Measurements from ENCODE around the gene MED12L.

The MED12L gene

DNA sequence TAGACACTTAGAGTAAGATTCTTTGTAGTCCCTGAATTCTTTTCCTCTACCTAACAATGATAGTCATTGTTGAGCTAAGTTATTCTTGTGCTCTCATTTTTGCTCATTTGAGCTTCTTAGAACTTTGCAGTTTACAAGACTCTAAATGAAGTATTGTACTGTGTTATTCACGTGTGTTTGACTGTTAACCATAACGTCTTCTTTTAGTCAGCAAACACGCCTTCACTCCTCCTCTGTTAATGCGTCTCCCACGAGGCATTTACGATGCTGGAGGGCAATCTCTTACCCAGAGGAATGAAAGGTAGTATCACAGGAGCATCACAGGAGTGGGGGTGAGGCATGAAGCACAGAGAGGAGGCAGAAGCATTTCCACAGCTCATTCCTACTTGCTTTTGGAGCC lies 207.7 kb downstream of the MED12L start:
- no peak for DNase-seq (ENCODE audit: low read depth in 2 of 2)

- no peak for DNase-seq (ENCODE audit: low read depth in 2 of 2)
Measured at GRCh38 chr3:151296226-151296625, 210.8 kb downstream of the MED12L start.

DNA sequence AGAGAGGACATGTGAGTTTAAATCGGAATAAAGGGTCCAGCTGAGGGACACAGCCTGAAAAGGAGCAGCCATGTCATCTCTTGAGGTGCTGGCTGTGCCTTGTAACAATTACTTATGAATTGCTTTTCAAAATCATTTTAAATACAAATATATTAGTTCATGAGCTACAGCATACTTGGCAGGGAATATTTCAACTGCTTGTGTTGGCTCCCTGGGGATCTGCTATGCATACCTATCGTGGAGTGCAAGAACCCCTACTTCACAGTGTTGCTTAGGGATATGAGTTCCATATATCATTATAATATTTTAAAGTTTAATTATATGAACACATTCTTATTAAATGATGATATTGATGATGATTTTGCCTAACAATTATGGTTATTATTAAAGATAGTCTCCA lies 212.0 kb downstream of the MED12L start:
- no peak for DNase-seq (ENCODE audit: low read depth in 2 of 2)

- DNase-seq (ENCODE audit: low read depth in 2 of 2): no peak
Measured at GRCh38 chr3:151299006-151299405, 213.5 kb downstream of the MED12L start.

GRCh38 chr3:151300539-151300938 lies 215.1 kb downstream of the MED12L start:
- no peak for DNase-seq (ENCODE audit: low read depth in 2 of 2)

DNA sequence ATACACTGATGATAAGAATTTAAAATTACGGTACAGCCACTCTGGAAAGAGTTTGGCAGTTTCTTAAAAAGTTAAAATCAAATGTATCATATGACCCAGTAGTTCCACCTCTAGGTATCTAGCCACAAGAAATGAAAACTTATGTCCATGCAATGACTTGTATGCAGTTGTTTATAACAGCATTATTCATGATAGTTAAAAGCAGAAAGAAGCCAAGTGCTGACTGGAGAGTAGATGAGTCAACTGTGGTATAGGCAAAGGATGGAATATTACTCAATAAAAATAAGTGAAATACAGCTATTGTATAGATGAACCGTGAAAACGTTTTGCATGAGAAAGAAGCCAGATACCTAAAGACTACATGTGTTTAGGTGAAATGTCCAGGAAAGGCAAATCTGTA lies 216.3 kb downstream of the MED12L start:
- no peak for DNase-seq (ENCODE audit: low read depth in 2 of 2)

DNA sequence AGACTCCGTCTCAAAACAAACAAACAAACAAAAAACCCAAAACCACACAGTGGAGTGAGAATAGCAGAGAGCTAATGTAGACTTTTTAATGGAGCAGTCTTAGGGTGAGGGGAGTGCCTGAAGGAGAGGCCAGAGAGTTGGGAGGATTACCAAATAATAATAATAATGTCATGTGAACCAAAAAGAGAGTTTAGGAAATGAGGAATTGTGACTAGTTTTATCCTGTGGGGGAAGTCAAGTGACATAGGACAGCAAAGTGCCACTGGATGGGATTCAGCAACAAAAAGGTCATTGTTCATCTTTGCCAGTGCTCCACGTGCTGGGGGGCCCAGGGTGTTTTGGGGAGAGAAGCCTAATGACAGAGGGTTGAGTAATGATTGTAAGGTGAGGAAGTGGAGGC lies 218.3 kb downstream of the MED12L start:
- no peak for DNase-seq (ENCODE audit: low read depth in 2 of 2)

DNA sequence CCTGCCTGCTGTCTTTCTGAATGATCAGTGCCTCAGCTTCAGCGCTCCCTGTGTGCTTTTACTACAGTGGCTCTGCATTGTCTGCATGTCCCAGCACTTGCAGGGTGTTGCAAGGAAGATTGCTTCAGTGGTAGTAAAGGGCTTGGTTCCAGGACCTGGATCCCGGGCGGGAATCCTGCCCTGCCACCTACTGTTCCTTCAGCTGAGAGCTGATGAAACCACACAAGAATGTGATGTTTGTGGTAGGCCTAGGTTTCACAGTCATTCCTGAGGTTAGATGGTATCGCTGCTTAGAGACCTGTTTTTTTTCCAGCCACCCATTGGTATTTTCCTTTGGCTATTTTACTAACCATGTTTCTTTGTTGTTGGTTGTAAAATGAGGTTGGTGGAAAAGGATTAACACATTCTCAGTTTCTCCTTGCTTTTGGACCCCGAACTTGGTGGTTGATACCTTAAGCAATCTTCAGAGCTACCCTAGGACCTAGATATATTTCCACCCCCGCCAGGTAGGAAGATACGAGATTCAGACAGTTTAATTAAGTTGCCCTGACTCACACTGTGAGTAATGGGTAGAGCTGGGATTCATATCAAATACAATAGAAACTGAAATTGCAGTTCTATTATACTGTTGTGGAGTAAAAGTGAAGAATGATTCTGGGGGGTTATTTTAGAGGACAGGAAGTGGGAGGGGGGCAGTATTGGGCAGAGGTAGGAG lies 219.8 kb downstream of the MED12L start:
- DNase-seq (ENCODE audit: low read depth in 2 of 2): no peak

DNA sequence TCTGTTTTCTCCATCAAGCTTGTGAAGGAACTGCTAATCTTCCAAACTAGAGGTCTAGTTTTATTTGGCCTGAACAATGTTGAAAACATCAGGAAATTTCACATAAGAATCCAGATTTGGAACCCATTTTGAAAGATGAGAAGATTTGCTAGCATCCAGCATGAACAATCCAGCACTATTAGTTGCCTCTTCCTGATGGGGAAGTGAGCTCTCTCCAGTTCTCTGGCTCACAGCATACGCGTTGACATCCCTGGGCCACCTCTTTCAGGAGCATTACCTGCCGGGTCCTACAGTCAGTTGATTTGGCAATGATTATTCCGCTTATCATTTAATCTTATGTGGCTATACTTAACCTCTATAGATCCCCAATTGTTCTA lies 220.3 kb downstream of the MED12L start:
- no peak for DNase-seq (ENCODE audit: low read depth in 2 of 2)

DNA sequence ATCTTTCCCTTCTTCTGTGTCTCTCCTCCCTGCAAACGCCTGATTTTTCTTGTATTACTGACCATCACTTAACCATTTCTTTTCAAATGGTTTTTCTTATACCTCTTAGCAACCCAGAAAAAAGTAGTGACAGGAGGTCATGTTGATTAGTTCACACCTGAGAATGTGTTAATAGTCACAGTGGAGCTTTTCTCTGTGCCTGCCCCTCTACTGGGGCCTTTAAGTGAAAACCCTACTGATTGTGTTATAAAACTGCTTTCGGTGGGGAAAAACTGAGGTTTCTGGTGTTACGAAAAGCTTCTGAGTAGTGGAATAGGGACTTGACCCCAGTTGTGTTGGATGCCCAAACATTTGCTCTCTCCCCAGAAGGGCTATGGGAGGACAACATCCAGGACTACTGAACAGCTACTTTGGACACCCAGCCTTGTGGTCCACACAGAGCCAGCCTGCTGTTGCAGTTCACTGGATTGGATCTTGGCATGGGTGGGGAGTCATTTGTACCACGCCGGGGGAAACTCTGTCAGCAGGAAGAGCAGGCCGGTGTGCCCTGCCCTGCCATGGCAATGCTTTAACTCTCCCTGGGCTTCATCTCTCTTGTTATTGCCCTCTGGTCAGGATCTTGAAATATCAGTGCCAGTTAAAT lies 220.8 kb downstream of the MED12L start:
- no peak for DNase-seq (ENCODE audit: low read depth in 2 of 2)

GRCh38 chr3:151307131-151307530 lies 221.7 kb downstream of the MED12L start:
- no peak for DNase-seq (ENCODE audit: low read depth in 2 of 2)

DNA sequence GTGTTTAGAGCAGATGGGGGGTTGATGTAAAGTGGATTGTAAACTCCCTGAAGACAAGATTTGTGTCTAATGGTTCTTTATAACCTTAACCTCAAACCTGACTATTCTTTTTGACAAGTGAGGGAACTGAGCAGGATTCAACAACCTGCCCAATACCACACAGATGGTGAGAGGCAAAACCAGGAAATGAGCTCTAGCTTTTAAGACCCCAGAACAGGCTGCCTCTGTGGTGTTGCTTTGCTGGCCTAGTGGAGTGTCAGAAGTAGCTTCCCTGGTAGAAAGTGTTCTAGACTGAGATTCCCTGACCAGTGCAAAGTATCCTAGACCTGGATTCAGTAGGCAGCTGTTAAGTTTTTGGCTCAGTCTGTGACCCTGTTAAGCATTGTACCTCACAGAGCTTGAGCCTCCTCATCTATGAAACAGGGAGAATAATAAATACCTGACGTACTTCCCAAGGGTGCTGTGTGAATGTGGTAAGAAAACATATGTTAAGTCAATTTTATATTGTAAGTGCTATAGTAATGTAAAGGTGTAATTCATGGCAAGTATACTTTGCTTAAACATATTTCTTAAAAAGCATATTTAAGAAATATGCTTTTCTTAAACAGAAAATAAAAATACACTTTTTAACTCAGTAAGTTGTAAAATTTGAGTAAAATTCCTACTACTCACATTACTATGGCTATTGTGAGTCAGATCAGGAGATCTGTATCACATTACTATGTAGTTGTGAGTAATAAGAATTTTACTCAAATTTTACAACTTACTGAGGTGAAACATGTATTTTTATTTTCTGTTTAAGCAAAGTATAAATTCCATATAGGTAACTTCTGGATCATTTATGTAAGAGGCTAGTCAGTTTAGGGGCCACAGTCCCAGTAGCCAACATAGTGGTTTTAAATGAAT lies 222.4 kb downstream of the MED12L start:
- DNase-seq (ENCODE audit: low read depth in 2 of 2): no peak

DNA sequence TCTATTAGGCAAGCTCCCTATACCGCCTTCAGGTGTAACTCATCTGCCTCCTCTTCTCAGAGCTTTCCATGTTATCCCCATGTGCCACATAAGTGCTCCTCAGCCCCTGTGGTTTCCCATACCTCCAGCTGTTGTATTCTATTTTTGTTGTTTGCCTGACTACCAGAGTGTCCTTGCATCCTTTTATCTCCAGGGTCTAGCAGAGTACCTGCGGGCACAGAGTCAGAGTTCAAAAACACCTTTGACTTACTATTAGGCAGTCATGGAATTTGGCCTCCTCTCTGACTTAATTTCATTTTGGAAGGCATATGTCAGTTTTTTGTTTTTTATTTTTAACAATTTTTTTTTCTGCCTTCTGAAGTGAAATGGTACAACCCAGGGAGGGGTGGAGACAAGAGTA lies 224.1 kb downstream of the MED12L start:
- no peak for DNase-seq (ENCODE audit: low read depth in 2 of 2)

GRCh38 chr3:151312972-151313371 lies 227.5 kb downstream of the MED12L start:
- no peak for DNase-seq (ENCODE audit: low read depth in 2 of 2)

- no peak for DNase-seq (ENCODE audit: low read depth in 2 of 2)
Measured at GRCh38 chr3:151314137-151314536, 228.7 kb downstream of the MED12L start.

DNA sequence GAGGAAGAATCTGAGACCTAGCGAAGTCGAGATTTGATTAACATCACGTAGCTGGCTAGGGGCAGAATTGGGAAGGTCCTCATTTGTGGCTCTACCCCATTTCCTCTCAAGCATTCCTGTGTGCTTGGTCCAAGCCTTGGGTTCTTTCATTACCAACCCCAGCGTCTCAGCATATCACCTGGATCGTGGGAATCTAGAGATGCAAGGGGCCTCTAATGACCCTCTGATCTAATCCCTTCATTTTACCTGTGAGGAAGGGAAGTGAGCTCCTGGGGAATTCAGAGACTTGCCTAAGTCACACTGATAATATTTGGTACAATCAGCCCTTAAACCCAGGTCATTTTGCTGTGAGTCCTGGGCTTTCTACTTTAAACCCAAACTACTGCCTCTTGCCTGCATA lies 229.1 kb downstream of the MED12L start:
- DNase-seq (ENCODE audit: low read depth in 2 of 2): no peak

- DNase-seq (ENCODE audit: low read depth in 2 of 2): no peak
Measured at GRCh38 chr3:151315136-151315535, 229.7 kb downstream of the MED12L start.

DNA sequence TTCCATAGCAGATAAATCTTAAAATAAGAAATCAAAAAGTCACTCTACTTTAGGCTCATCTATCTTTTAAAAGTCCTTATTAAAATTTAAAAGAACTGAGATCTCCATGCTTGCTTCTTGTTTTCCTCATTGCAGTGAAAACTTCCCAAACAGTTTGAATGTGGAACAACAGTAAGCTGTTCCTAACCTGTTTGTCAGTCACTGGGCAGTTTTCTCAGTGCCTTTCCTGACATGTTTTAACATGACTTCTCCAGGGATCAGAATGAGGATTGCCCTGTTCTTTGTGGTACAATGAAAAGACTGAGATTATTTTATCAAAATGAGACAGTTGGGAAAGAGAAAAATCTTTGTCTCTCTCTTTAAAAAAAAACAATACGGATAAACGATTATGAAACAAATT lies 230.4 kb downstream of the MED12L start:
- DNase-seq (ENCODE audit: low read depth in 2 of 2): no peak

- no peak for DNase-seq (ENCODE audit: low read depth in 2 of 2)
Measured at GRCh38 chr3:151316267-151316991, 231.0 kb downstream of the MED12L start, which contains the start of gene GPR87. TSS of gene GPR87 (minus strand) at chr3:151316820. CDS start at chr3:151300100, 16,720 bp downstream.

- DNase-seq (ENCODE audit: low read depth in 2 of 2): no peak
Measured at GRCh38 chr3:151318313-151318712, 232.8 kb downstream of the MED12L start.

- DNase-seq (ENCODE audit: low read depth in 2 of 2): no peak
Measured at GRCh38 chr3:151318991-151319390, 233.5 kb downstream of the MED12L start.

GRCh38 chr3:151319628-151320027 lies 234.2 kb downstream of the MED12L start:
- no peak for DNase-seq (ENCODE audit: low read depth in 2 of 2)
